Colonic mucosa (tissue), 4 donors: ENCODE measurements around the gene SLC25A48. TPM values are rescaled to one million over a fixed set of nuclear protein-coding genes. Genes with fewer than 3 reads are reported as not detected.

Experiments
- DNase-seq: peaks from one replicate; pipeline ENCODE4 v3.0.0-alpha.2; 2020
- H3K27ac ChIP-seq: fragments of 200-600 bp; one replicate; pipeline ENCODE4 v1.8.0; 2021
- H3K27me3 ChIP-seq: fragments of 200-600 bp; one replicate; pipeline ENCODE4 v1.8.0; 2021
- H3K36me3 ChIP-seq: fragments of 200-600 bp; one replicate; pipeline ENCODE4 v1.8.0; 2021
- H3K4me1 ChIP-seq: fragments of 200-600 bp; one replicate; pipeline ENCODE4 v1.8.0; 2021; ENCODE audit warnings: mild to moderate bottlenecking
- H3K4me3 ChIP-seq: fragments of 200-600 bp; one replicate; pipeline ENCODE4 v1.8.0; 2021
- H3K9ac ChIP-seq, 2 donors: one replicate each; pipeline ENCODE4 v1.7.0; 2013; ENCODE audit warnings: control low read depth in 2 of 2, low read depth in 2 of 2, low read length in 2 of 2
- H3K9me3 ChIP-seq: fragments of 200-600 bp; one replicate; pipeline ENCODE4 v1.8.0; 2021
- CTCF ChIP-seq: fragments of 200-600 bp; IDR thresholded peaks from one replicate; pipeline ENCODE4 v1.8.0; 2022; ENCODE audit warnings: antibody characterized with exemption, mild to moderate bottlenecking
- intact Hi-C: fragments of 100-400 bp; cut with DNase I; formaldehyde crosslinking; loops from one replicate; pipeline ENCODE4 v1.14.1; 2022
- total RNA-seq, 2 donors: library from RNA; stranded (reverse); fragmentation: NEBNext Ultra II Directional in 1 of 2; extraction: Animal tissue kit (Norgen Biotek cat#: 25700) in 1 of 2; gene quantifications; one replicate each; pipeline ENCODE4 v1.2.1, GENCODE V29; 2021
- donor health status: healthy.
- donor health status: DM: no; HTN: no; CAD: no.
- donor health status: DM: no; HTN: no; CAD: no.

The SLC25A48 gene
- total RNA-seq, 2 donors from 2014 or later = 4.1 to 6.0 TPM

GRCh38 chr5:135830384-135830700 lies 4.1 kb upstream of the SLC25A48 start:
- no peaks in the 10 kb centered on the region for H3K9me3 ChIP-seq
- H3K36me3 ChIP-seq = no peaks in the 10 kb centered on the region
- intact Hi-C loops = loop anchor here (5.0 kb wide), 1 partner anchor 268 kb away; no protein-coding TSS in a partner anchor
- no peak for DNase-seq
- no peak for TF ChIP-seq CTCF
- H3K4me1 ChIP-seq = no peaks in the 10 kb centered on the region
- H3K9ac ChIP-seq = no peak overlapping the region
- no peak overlapping the region for H3K27ac ChIP-seq
- H3K4me3 ChIP-seq = no peak overlapping the region
- peaks cover 11% of the 10 kb centered on the region for H3K27me3 ChIP-seq

- H3K9me3 ChIP-seq = no peaks in the 10 kb centered on the region
- H3K4me3 ChIP-seq = no peak overlapping the region
- peaks cover 11% of the 10 kb centered on the region for H3K27me3 ChIP-seq
- intact Hi-C loops = loop anchor here (5.0 kb wide), 1 partner anchor 269 kb away; no protein-coding TSS in a partner anchor
- no peak for TF ChIP-seq CTCF
- no peaks in the 10 kb centered on the region for H3K36me3 ChIP-seq
- DNase-seq = no peak
- no peak overlapping the region for H3K9ac ChIP-seq
- H3K4me1 ChIP-seq = no peaks in the 10 kb centered on the region
- H3K27ac ChIP-seq = no peak overlapping the region
Measured at GRCh38 chr5:135830876-135831275, 3.6 kb upstream of the SLC25A48 start.

DNA sequence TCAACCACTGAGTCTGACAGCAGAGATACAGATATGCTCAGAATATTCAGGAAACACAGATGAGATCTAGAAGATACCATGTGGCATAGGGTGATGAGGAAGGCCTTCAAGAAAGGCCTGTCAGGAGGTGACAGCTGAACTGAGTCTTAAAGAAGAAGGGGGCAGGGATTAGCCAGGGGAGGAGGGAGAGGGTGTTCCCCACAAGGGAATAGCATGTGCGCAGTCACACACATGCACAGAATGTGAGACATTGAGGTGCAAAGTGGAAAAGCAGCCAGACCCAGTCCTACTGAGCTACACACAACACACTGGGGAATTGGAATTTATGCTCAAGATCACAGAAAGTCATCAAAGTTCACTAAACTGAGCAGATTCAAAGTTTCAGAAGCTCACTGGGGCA lies 3.0 kb upstream of the SLC25A48 start:
- no peak for TF ChIP-seq CTCF
- Histone ChIP-seq H3K36me3 (no peaks in the 10 kb centered on the region), H3K27ac (no peak overlapping the region), H3K9me3 (no peaks in the 10 kb centered on the region), H3K27me3 (peaks cover 11% of the 10 kb centered on the region), H3K4me3 (no peak overlapping the region), H3K4me1 (no peaks in the 10 kb centered on the region), H3K9ac (no peak overlapping the region)
- intact Hi-C loops = loop anchor here (5.0 kb wide), 1 partner anchor 269 kb away; no protein-coding TSS in a partner anchor
- no peak for DNase-seq

DNA sequence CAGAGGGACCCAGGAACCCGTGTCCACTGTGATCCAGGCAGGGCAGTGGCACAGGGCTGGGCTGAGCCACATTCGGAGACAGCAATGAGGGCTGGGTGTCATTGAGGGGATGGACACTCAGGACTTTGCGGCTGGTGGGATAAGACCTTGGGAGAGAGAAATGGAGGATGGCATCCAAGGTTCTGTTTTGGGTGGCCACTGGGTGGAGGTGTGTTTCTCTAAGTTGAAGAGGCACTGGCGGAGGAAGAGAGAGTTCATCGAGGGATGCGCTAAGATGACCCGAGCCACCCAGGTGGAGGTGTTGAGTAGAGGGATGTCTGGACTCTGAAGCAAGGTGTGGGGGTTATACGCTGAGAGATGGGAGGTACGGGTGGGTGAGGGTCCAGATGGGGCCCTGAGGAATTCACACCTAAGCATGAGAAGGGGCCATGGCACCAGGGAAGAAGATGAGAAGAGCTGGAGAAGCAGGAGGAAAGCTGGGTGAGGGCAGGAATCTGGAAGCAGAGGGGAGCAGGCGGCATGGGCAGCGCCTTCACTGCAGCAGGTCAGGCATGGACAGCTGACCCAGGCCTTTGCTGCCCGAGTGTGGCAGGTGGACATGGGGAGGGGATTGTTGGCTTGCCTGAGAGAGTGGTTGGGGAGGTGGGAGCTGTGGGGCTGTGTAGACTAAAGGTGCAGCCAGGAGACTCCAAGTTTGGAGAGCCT lies 2.5 kb upstream of the SLC25A48 start:
- no peak overlapping the region for H3K4me3 ChIP-seq
- DNase-seq = no peak
- H3K9me3 ChIP-seq = no peaks in the 10 kb centered on the region
- H3K27ac ChIP-seq = no peak overlapping the region
- H3K4me1 ChIP-seq = no peaks in the 10 kb centered on the region
- no peaks in the 10 kb centered on the region for H3K36me3 ChIP-seq
- H3K9ac ChIP-seq = no peak overlapping the region
- intact Hi-C loops = loop anchor here (5.0 kb wide), 1 partner anchor 270 kb away; no protein-coding TSS in a partner anchor
- TF ChIP-seq CTCF = no peak
- peaks cover 11% of the 10 kb centered on the region for H3K27me3 ChIP-seq

GRCh38 chr5:135832941-135833920 lies 1.2 kb upstream of the SLC25A48 start:
- H3K9me3 ChIP-seq = no peaks in the 10 kb centered on the region
- H3K4me1 ChIP-seq = no peaks in the 10 kb centered on the region
- H3K9ac ChIP-seq = no peak overlapping the region
- no peak overlapping the region for H3K4me3 ChIP-seq
- H3K27me3 ChIP-seq = peaks cover 11% of the 10 kb centered on the region
- H3K27ac ChIP-seq = no peak overlapping the region
- H3K36me3 ChIP-seq = no peaks in the 10 kb centered on the region
- no peak for TF ChIP-seq CTCF
- no peak for DNase-seq
- intact Hi-C loops = loop anchor here (5.0 kb wide), 1 partner anchor 271 kb away; no protein-coding TSS in a partner anchor
